SH-SY5Y (cell line): ENCODE data around the gene WDHD1.

Experiments
- GATA2 ChIP-seq: IDR thresholded peaks from 2 replicates; pipeline ENCODE4 v1.6.1; 2011; ENCODE audit warnings: mild to moderate bottlenecking, low read depth, low read length
- GATA3 ChIP-seq: IDR thresholded peaks from 2 replicates; pipeline ENCODE4 v1.6.1; 2011; ENCODE audit warnings: low read depth, mild to moderate bottlenecking, low read length, moderate library complexity

GRCh38 chr14:54976316-54976715 is 50.6 kb downstream of the WDHD1 start:
- TF ChIP-seq GATA3 (no peak), GATA2 (no peak)
